ENCODE results near the gene PITPNM3.
"Not testable (repeated sequence)": the region's sequence is repeated elsewhere in the genome, so short reads cannot be mapped to it uniquely, and the experiment has no call there.

Gene PITPNM3

GRCh38 chr17:6556121-6557039 lies at the start of gene PITPNM3:
Gene PITPNM3, minus strand, starts transcription at chr17:6556555. Its CDS starts 149 bp downstream, at chr17:6556406.
- no peak for DNase-seq

DNA sequence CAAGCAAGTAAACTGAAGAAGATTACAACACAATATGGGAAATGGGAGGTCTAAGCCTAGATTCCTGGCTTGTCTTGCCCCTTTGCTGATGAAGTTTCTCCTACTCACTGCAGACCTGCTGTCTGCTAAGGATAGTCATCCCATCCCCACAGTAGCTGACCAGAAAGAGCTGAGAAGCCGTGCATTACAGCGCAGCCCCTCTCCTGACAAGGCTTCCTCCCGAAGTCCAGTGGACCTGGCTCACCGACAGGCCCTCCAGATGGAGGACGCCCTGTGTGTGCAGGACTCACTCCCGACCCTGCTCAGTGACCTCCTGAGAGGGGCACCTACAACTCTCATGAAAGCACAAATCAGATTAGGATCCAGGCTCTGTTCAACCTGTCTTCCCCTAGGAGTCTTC lies 48.8 kb upstream of the PITPNM3 start:
- DNase-seq = no peak

DNA sequence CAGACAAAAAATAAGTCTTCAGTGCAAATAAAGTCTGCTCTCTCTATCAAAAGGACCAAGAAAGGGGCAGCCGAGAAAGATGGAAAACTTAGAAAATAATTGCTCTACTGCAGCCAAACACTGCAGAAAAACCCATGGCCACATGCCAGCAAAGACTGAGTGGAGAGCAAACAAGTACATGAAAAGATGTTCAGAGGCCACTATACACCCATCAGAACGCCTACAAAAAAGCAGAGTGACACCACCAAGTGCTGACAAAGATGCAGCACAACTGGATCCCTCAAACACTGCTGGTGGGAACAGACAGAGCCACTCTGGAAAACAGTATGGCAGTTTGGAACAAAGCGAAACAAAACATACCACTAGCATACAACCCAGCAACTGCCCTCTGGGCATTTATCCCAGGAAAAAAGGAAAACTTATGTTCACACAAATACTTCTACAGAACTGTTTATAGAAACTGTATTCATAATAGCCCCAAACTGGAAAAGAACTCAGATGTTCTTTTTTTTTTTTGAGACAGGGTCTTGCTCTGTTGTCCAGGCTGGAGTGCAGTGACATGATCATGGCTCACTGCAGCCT lies 47.5 kb upstream of the PITPNM3 start:
- DNase-seq = no peak

- DNase-seq = no peak
Measured at GRCh38 chr17:6602141-6602540, 45.8 kb upstream of the PITPNM3 start.

- DNase-seq = no peak
Measured at GRCh38 chr17:6599364-6599763, 43.0 kb upstream of the PITPNM3 start.

- no peak for DNase-seq
Measured at GRCh38 chr17:6597727-6598126, 41.4 kb upstream of the PITPNM3 start.

- no peak for DNase-seq
Measured at GRCh38 chr17:6596941-6597340, 40.6 kb upstream of the PITPNM3 start.

DNA sequence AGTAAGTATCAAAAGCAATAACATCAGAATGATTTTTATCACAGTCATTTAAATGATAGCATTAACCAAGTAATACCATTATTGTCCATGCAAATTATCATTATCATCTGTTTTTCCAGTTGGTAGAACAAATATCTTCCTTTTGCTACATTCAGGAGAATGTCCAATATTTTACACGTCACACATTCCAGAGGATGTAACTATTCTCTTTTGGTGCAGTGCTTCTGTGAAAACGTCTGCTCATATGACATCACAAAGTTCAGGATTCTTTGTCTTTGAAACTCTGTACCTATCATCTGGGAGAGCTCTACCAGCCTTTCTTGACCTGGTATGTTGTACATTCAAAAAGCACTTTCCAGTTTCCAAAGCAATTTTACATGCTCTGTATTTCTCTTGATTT lies 40.2 kb upstream of the PITPNM3 start:
- DNase-seq = no peak

DNA sequence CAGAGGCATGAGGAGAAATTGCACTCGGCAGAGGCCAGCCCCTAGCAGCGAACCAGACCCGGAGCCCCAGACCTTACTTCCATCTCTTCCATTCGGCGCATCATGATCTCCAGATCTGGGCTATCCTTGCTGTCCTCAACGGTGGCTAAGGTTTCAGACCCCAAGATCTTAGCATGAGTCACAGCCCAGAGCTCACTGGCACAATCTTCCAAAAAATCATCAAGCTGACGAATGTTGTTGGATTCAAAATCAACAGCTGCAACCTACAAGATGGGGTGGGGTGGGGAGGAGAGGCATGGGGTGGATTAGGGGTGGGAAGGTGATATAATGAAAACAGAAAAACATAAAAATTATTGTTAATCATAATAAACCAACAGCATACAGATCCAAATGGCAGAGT lies 39.7 kb upstream of the PITPNM3 start:
- DNase-seq = no peak

DNA sequence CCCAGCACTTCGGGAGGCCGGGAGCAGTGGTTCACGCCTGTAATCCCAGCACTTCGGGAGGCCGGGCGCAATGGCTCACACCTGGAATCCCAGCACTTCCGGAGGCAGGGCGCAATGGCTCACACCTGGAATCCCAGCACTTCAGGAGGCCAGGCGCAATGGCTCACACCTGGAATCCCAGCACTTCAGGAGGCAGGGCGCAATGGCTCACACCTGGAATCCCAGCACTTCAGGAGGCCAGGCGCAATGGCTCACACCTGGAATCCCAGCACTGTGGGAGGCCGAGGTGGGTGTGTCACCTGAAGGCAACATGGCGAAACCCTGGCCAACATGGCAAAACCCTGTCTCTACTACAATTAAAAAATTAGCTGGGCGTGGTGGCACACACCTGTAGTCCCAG lies 37.0 kb upstream of the PITPNM3 start:
- DNase-seq = not testable (repeated sequence)

DNA sequence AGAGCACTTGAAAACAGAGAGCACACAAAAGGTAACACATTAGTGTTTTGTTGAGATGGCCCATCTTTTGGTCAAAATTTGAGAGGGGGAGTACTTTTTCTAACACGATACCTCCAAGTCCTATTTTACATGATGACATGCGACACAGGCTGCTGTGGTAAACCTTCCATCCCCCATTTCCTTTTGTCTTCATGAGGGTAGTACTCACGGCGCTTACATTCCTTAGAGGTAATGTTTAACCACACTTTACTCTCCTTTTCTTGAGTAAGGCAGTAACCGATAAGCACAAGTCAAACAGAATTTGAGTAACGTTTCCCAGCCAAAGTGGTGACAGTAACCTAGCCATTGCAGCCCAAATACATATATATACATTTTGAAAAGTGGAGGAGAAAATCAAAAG lies 35.8 kb upstream of the PITPNM3 start:
- no peak for DNase-seq

- DNase-seq = no peak
Measured at GRCh38 chr17:6591599-6592158, 35.3 kb upstream of the PITPNM3 start.

DNA sequence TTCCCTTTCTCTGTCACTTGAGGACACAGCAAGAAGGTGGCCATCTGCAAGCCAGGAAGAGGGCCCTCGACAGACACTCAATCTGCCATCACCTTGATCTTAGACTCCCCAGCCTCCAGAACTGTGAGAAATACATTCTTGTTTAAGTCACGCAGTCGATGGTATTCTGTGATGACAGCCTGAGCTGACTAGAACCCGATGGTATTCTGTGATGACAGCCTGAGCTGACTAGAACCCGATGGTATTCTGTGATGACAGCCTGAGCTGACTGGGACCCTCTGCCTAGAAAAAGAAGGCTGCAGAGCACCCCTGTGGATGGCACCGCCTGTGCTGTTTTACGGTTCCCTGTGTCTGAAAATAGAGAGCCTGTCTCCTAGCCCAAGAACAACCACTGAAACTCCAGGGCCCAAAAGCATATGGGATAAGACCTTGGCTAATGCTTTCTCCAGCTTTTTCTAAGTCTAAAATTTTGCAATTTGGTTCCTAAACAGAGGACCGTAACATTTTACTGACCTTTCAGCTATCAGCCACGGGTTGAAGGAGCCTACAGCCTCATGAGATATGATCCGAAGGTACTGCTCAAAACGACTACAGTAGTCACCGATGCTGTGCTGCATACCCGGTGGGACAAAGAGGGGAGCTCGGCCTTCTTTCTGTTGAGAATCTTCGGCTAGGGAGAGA lies 33.1 kb upstream of the PITPNM3 start:
- no peak for DNase-seq

- no peak for DNase-seq
Measured at GRCh38 chr17:6588165-6588564, 31.8 kb upstream of the PITPNM3 start.

- DNase-seq = no peak
Measured at GRCh38 chr17:6587310-6587709, 31.0 kb upstream of the PITPNM3 start.

DNA sequence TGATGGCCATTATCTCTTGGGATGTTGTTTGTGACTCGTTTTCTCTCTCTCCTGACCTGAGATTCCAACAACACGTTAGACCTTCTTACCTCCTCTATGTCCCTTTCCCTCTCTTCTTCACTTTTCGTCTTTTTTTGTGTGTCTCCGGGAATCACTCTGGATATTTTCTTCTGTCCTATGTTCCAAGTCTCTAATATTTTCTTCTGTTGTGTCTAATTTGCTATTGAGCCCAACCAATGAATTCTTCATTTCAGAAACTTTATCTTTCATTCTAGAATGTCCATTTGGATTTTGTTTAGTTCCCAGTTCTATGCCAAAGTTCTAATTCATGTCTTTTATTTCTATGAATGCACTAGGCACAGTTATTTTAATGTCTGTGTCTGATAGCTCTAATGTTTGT lies 27.1 kb upstream of the PITPNM3 start:
- DNase-seq = no peak

GRCh38 chr17:6580625-6581024 lies 24.3 kb upstream of the PITPNM3 start:
- no peak for DNase-seq

DNA sequence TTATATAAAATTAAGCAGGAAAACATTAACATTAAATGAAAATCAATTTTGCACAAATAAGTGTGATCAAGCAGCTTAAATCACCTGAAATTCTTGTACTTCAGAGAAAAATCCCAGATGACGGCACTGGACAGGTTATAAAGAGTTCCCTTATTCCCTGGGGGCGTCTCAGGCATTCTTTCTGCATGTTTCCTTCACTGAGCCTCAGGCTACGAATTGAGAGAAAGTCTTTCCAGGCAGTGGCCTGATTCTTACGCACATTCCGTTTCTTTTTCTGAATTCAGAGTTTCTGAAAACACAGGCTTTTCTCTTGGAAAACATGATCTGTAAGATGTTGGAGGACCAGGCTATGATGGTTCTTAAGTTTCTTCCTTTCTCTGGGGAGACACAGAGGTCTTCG lies 22.1 kb upstream of the PITPNM3 start:
- DNase-seq = no peak

- DNase-seq = no peak
Measured at GRCh38 chr17:6577686-6578263, 21.4 kb upstream of the PITPNM3 start.

DNA sequence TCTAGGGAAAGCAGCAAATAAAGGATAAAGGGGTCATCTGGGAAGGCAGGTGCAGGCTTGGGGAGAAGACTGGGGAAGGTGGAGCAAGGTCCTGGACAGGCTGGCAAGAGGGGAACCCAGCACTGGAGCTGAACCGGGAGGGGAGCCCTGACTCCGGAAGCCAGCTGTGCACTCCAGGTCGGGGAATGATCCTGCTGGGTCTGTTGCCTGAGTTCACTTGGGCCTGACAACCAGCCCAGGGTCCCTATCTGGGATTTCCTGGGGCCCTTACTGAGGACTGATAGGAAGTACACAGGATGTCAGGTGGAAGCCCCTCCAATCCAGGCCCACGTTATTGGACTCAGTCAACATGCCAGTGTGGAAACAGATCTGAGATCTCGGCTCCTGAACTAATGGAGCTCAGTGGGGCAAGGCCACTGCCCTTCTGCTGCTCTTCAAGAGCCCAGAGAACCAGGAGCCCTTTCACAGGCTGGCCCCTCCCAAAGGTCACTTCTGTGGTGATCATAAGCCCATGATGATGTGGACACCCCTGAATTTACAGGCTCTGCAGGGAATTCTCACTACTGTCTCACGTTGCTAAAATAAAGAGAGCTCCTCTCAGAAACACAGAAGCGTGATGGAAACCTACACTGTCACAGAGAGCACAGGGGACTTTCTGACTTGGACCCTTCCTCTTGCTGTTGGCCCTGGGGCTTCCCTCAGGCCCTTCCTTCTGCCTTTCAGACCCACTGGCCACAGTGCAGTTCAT lies 19.9 kb upstream of the PITPNM3 start:
- no peak for DNase-seq

- DNase-seq = no peak
Measured at GRCh38 chr17:6575596-6575988, 19.2 kb upstream of the PITPNM3 start.

All from CD4-positive, alpha-beta T cell treated with Interleukin-6 for 4 hours (primary cell).